GM12874 (cell line): Measurements from ENCODE around the gene RGMA.

Source experiments
- CTCF ChIP-seq: IDR thresholded peaks from 2 replicates; pipeline ENCODE4 v1.5.1; 2011; ENCODE audit warnings: low read depth, mild to moderate bottlenecking, control low read depth, low read length, moderate library complexity; ENCODE audit not compliant: insufficient read depth

Gene RGMA

GRCh38 chr15:93045191-93045785 lies 43.7 kb downstream of the RGMA start:
- TF ChIP-seq CTCF, result no peak

- no peak for TF ChIP-seq CTCF
Measured at GRCh38 chr15:93044301-93045190, 44.5 kb downstream of the RGMA start.

- TF ChIP-seq CTCF, result no peak
Measured at GRCh38 chr15:93043621-93044300, 45.2 kb downstream of the RGMA start.

GRCh38 chr15:93042691-93043378 lies 46.2 kb downstream of the RGMA start:
- no peak for TF ChIP-seq CTCF

GRCh38 chr15:93042211-93042610 lies 46.8 kb downstream of the RGMA start:
- no peak for TF ChIP-seq CTCF

- TF ChIP-seq CTCF, result no peak
Measured at GRCh38 chr15:93041159-93041547, 47.9 kb downstream of the RGMA start.
